ENCODE measurements around the gene ITGB7. TPM values are rescaled to one million over a fixed set of nuclear protein-coding genes. Genes with fewer than 3 reads are reported as not detected.

The ITGB7 gene
- total and polyA plus RNA-seq, 10 of the 15 experiments (the other 5 are each of a cell fraction or from before 2014, with no cell fraction given), result 54.5 to 487 (median 252) TPM

DNA sequence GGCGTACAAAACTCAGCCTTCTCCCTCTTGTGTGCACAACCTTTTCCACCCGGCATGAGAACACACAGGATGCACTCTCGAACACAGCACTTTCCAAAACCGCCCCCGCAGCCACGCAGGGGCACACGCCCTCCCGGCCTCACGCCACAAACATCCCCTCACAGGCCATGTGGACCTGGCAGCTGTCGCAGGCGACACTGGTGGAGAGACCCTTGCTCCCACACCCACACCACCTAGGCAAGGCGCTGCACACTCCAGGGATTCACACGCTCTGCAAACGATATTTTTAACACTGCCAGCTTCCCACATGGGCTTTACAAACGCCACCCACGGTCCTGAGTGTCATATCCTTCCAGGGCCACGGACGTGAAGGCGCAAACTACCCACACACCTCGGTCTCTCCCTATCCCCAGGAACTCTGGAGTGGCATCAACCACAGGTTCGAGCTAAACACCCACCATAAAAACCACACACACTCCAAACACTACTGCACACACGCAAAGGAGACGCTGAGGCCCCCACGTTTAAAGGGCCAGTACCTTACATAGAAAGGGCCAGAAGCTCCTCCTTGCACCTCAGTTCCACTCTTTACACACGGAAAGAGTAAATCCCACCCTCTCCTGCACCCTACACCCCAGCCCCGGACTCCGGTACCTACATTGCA, 12.4 kb upstream of the ITGB7 start (continued):
- TF ChIP-seq BCL11A (IDR thresholded peaks at IDR 0.05; ENCODE audit: low read depth, low read length), result peak; percentile 30; the same call in 1 of the 2 replicates
- TF ChIP-seq RBBP5 (conservative IDR thresholded peaks at IDR 0.05), result no peak
- peak; percentile 76; the same call in 1 of the 2 replicates for TF ChIP-seq TCF12 (IDR thresholded peaks at IDR 0.05; ENCODE audit: low read depth, low read length)
- no peak for TF ChIP-seq SREBF2 (IDR thresholded peaks at IDR 0.05; ENCODE audit: low read length)
- TF ChIP-seq HCFC1 (IDR thresholded peaks at IDR 0.05; ENCODE audit: low read length), result no peak
- no peak for TF ChIP-seq NRF1 (conservative IDR thresholded peaks at IDR 0.05; ENCODE audit: low read depth, low read length)
- TF ChIP-seq PAX8 (IDR thresholded peaks at IDR 0.05), result no peak
- TF ChIP-seq, protein P1, sequence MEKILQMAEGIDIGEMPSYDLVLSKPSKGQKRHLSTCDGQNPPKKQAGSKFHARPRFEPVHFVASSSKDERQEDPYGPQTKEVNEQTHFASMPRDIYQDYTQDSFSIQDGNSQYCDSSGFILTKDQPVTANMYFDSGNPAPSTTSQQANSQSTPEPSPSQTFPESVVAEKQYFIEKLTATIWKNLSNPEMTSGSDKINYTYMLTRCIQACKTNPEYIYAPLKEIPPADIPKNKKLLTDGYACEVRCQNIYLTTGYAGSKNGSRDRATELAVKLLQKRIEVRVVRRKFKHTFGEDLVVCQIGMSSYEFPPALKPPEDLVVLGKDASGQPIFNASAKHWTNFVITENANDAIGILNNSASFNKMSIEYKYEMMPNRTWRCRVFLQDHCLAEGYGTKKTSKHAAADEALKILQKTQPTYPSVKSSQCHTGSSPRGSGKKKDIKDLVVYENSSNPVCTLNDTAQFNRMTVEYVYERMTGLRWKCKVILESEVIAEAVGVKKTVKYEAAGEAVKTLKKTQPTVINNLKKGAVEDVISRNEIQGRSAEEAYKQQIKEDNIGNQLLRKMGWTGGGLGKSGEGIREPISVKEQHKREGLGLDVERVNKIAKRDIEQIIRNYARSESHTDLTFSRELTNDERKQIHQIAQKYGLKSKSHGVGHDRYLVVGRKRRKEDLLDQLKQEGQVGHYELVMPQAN (conservative IDR thresholded peaks at IDR 0.05), result peak; percentile 55; the same call in 1 of the 2 replicates
- TF ChIP-seq, protein P2, sequence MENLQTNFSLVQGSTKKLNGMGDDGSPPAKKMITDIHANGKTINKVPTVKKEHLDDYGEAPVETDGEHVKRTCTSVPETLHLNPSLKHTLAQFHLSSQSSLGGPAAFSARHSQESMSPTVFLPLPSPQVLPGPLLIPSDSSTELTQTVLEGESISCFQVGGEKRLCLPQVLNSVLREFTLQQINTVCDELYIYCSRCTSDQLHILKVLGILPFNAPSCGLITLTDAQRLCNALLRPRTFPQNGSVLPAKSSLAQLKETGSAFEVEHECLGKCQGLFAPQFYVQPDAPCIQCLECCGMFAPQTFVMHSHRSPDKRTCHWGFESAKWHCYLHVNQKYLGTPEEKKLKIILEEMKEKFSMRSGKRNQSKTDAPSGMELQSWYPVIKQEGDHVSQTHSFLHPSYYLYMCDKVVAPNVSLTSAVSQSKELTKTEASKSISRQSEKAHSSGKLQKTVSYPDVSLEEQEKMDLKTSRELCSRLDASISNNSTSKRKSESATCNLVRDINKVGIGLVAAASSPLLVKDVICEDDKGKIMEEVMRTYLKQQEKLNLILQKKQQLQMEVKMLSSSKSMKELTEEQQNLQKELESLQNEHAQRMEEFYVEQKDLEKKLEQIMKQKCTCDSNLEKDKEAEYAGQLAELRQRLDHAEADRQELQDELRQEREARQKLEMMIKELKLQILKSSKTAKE (IDR thresholded peaks at IDR 0.05; ENCODE audit: low read depth, poor library complexity, severe bottlenecking), result peak; percentile 17
- TF ChIP-seq, protein P3, sequence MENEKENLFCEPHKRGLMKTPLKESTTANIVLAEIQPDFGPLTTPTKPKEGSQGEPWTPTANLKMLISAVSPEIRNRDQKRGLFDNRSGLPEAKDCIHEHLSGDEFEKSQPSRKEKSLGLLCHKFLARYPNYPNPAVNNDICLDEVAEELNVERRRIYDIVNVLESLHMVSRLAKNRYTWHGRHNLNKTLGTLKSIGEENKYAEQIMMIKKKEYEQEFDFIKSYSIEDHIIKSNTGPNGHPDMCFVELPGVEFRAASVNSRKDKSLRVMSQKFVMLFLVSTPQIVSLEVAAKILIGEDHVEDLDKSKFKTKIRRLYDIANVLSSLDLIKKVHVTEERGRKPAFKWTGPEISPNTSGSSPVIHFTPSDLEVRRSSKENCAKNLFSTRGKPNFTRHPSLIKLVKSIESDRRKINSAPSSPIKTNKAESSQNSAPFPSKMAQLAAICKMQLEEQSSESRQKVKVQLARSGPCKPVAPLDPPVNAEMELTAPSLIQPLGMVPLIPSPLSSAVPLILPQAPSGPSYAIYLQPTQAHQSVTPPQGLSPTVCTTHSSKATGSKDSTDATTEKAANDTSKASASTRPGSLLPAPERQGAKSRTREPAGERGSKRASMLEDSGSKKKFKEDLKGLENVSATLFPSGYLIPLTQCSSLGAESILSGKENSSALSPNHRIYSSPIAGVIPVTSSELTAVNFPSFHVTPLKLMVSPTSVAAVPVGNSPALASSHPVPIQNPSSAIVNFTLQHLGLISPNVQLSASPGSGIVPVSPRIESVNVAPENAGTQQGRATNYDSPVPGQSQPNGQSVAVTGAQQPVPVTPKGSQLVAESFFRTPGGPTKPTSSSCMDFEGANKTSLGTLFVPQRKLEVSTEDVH (IDR thresholded peaks at IDR 0.05; ENCODE audit: low read depth, partially characterized antibody), result no peak
- TF ChIP-seq MEF2B (IDR thresholded peaks at IDR 0.05; ENCODE audit: partially characterized antibody, poor library complexity, severe bottlenecking), result peak; percentile 50
- TF ChIP-seq YBX1 (IDR thresholded peaks at IDR 0.05), result no peak
- TF ChIP-seq MTA2 (IDR thresholded peaks at IDR 0.05; ENCODE audit: low read depth), result peak; percentile 75; the same call in 1 of the 2 replicates
- TF ChIP-seq STAT1 (conservative IDR thresholded peaks at IDR 0.05), result 0 out of 2 replicates have a peak, but pooled peaks have one; percentile 44
- TF ChIP-seq ATF7 (IDR thresholded peaks at IDR 0.05; ENCODE audit: low read depth), result no peak
- peak; percentile 97 for TF ChIP-seq IKZF1 (conservative IDR thresholded peaks at IDR 0.05)
- TF ChIP-seq, protein P4, sequence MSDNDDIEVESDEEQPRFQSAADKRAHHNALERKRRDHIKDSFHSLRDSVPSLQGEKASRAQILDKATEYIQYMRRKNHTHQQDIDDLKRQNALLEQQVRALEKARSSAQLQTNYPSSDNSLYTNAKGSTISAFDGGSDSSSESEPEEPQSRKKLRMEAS (IDR thresholded peaks at IDR 0.05; ENCODE audit: low read depth, low read length), result peak; percentile 65
- peak; percentile 36; the same call in 1 of the 2 replicates for TF ChIP-seq POLR2A (IDR thresholded peaks at IDR 0.05; ENCODE audit: low read depth, low read length)
- TF ChIP-seq CREB1 (IDR thresholded peaks at IDR 0.05; ENCODE audit: low read depth), result peak; percentile 42; the same call in 1 of the 2 replicates
- peak; percentile 83; the same call in 1 of the 2 replicates for TF ChIP-seq NFIC (IDR thresholded peaks at IDR 0.05; ENCODE audit: low read depth, low read length)

Data from GM12878 (cell line).